GM12874 (cell line): ENCODE data around the gene ZNF285.

Source experiments
- TF ChIP-seq, protein P1 (sequence below): IDR thresholded peaks from 2 replicates; pipeline ENCODE4 v1.5.1; 2011; ENCODE audit warnings: low read depth, mild to moderate bottlenecking, control low read depth, low read length, moderate library complexity; ENCODE audit not compliant: insufficient read depth

Gene ZNF285

DNA sequence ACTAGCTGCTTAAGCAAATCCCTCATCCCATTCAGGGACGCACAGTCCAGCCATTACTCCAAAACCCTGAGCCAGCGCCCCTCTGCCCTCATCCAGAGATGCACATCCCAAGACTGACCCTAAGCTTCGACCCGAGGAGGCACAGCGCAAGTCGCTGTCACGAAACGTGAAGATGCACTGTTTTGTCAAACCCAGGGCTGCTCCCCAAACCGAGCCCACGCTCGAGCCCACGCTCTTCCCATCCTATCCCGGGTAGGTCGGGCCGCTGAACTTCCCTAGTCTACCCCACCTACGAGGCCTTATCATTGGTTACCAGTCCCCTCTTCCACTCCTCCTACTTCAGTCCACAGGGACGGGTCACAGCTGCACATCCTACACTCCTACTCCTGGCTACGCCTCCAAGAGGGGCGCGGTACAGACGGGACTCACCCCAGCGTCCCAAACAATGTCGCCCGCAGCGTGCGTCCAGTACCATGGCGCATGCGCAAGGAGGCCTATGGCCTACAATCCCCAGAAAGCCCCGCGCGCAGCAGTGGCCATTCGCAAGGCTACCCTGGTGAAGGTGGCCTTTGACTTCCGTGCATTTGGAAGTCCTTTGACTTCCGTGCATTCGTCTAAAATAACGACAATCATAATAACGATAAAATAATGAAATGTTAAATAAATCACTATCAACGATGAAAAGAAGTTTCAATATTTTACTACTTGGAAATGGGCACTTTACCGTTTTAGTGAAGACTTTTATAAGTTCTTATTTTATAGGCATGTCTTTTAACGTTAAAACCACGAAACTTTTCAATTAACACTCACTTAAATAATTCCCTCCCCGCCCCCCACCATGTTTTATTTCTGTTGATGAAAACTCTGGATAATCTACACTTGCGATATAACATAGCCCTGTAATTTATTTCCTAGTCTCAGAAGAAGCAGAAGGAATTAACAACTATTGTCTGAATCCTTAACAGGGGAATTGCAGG is at the start of gene ZNF285:
Gene ZNF285, minus strand, starts transcription at position 470 of the 977 bp plus-strand sequence. CDS start 4,395 bp downstream, outside the sequence.
- TF ChIP-seq, protein P1, sequence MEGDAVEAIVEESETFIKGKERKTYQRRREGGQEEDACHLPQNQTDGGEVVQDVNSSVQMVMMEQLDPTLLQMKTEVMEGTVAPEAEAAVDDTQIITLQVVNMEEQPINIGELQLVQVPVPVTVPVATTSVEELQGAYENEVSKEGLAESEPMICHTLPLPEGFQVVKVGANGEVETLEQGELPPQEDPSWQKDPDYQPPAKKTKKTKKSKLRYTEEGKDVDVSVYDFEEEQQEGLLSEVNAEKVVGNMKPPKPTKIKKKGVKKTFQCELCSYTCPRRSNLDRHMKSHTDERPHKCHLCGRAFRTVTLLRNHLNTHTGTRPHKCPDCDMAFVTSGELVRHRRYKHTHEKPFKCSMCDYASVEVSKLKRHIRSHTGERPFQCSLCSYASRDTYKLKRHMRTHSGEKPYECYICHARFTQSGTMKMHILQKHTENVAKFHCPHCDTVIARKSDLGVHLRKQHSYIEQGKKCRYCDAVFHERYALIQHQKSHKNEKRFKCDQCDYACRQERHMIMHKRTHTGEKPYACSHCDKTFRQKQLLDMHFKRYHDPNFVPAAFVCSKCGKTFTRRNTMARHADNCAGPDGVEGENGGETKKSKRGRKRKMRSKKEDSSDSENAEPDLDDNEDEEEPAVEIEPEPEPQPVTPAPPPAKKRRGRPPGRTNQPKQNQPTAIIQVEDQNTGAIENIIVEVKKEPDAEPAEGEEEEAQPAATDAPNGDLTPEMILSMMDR, result no peak

DNA sequence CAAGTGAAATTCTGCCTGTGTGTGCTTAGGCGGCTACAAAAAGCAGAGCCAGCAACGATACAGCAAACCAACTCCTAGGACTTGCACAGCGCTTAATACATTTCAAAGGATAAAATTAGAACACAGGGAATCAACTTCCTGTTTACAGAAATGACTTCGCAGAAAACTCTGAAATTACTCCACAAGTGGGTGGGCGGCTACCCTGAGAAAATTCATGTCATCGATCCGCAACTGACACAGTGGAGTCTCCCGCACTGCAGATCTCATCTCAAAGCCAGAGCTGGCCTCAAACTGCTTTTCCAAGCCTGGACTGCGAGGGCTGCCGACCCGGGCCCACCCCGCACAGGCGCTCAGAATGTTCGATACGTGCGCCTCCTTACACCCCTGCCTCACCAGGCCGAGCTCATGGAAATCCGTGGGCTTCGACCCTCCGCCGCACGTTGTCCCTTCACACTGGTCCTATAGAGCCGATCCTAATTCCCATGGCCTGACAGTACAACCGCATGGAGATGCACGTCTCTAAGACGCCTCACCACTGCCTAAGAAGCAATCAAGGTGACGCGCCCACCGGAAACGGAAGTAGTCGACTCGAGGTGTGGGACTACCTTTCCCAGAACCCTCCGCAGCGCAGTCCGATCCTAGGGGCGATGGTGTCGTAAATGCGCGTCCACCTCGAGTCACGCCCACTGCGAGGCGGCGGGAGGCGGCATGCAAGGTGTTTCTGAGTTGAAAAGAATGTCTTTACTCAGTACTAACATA is 46.7 kb upstream of the ZNF285 start, which contains the start of gene ZNF229:
Gene ZNF229, minus strand, starts transcription at position 557 of the 759 bp plus-strand sequence. CDS start 5,625 bp downstream, outside the sequence.
- TF ChIP-seq, protein P1, result no peak

DNA sequence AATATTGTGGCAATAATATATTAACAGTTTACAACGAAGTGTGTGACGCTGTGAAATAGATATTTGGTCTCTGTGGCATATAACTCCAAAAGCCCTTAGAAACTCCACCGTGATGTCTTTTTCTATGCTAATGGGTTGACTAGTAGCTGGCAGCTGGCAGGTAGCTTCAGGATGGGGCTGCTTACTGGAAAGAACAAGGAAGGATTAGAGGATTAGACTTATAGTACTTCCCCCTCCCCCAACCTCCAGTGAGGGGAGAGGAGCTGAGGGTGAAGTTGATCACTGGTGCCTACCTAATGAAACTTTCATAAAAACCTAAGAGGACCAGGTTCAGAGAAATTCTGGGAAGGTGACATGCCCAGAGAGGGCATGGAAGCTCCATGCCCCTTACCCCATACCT is 37.0 kb upstream of the ZNF285 start:
- TF ChIP-seq, protein P1, result no peak

DNA sequence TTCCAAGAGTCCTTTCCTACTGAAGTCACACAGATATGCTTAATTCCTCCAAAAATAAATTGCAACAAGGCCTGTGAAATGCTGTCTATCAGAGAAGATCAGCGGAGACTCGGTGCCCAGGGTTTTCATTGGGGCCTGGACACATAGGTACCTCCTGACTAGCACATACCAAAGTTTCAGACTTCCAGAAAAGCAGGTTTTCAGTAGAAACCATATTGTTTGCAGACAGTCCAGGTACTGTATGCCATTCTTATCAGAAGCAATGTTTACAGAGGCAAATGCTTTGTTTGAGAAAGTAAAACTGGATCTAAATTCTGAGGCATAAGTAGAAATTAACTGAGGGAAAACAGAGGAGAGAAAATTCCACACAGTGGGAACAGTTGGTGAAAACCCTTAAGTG is 34.0 kb upstream of the ZNF285 start:
- TF ChIP-seq, protein P1, result no peak

DNA sequence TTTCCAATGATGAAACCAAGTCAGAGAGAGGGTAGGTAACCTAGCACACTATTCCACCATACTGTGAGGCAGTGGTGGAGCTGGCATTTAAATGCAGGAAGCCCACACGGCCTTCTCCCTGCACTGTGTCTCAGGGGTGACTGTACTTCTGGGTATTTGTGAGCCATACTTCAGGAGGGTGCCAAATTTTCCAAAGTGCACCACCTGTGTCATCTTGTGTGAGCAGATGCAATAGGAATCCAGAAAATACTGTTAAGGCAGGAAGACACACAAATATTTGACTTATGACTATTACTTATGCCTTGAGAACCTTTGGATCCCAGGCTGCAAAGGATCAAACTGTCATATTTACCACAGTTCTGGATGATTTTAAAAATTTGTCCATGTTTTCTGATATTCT is 29.5 kb upstream of the ZNF285 start:
- TF ChIP-seq, protein P1, result no peak

DNA sequence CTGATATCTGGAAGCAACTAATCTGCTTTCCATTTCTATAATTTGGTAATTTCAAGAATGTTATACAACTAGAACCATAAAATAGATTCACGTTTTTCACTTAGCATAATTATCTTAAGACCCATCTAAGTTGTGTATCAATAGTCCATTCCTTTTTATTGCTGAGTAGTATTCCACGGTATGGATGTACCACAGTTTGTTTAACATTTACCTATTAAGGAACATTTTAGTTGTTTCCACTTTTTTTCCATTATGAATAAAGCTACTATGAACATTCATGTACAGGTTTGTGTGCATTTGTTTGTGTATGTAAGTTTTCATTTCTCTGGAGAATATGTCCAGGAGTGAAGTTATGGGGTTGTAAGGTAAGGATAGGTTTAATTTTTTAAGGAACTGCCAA is 26.6 kb downstream of the ZNF285 start:
- TF ChIP-seq, protein P1, result no peak
